ENCODE data around the gene KLC1.
A peak's percentile ranks its signal among the peaks of the same experiment; 100 is the strongest.

The KLC1 gene

DNA sequence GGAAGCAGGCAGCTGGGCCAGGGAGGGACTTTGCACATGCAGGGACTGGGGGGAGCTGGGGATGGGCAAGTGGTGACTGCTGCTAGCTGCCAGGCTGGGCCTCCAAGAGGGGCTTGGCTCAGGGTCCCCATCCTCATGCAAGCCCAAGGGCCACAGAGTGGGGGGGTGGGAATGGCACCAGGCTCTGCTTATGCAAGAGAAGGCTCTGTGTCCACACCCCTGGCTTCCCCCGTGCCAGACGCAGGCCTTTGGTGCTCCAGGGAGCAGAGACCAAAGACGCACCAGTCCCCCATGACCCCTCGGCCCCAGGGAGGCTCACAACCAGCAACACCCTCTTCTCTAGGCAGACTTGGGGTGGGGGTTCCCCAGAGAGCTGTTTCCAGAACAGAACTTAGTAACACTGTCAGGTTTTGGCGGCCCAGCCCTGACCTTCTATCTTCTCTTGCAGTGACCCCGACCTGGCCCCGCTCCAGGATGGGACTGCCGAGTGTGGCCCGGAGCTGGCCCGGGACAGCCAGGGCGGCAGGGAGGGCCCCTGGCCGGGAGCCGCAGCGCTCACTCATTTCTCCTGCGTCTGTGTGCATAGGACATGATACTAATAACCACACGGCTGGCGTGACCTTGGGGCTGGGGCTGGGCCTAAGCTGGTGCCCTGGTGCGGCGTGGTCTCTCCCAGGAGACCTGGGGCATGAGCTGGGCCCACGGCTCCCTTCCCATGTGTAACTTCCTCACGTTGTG lies 71.9 kb downstream of the KLC1 start:
- Mint-ChIP-seq H3K4me3 (no peak overlapping the region), H3K36me3 (ENCODE audit: insufficient read depth) (peaks cover 24% of the 10 kb centered on the region), H3K27me3 (no peaks in the 10 kb centered on the region), H3K27ac (no peak overlapping the region), H3K9me3 (no peaks in the 10 kb centered on the region), H3K4me1 (ENCODE audit: low read depth in 2 of 2) (peaks cover 5 to 12% of the 10 kb centered on the region in 2 donors)
- DNase-seq (no peak), ATAC-seq (replicated peaks) (no peak)

DNA sequence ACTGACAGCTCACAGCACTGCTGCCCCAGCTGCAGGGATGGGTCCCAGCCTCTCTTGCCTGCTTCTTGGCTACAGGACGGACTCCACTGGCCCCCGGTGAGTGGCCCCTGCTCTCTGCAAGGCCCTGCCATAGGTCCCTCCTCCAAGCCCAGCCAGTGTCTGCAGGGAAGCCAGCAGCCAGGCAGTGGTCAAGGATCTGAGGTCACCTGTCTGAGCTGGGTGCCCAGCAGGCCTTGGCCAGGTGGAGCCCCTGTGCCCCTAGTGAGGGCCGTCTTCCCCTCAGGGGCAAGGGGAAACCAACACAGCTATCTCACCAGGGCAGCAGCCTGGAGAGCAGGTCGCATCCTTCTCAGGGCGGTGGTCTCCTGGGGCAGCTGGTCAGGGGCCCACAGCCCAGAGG lies 73.1 kb downstream of the KLC1 start:
- no peaks in the 10 kb centered on the region for H3K27me3 Mint-ChIP-seq
- ATAC-seq (replicated peaks) = no peak
- no peak for DNase-seq
- H3K4me1 Mint-ChIP-seq (ENCODE audit: low read depth in 2 of 2) = peaks cover 5 to 6% of the 10 kb centered on the region in 2 donors
- peak overlapping the region; percentile 66 to 72 for H3K27ac Mint-ChIP-seq
- H3K36me3 Mint-ChIP-seq (ENCODE audit: insufficient read depth) = peaks cover 24% of the 10 kb centered on the region
- no peak overlapping the region for H3K4me3 Mint-ChIP-seq
- no peaks in the 10 kb centered on the region for H3K9me3 Mint-ChIP-seq

DNA sequence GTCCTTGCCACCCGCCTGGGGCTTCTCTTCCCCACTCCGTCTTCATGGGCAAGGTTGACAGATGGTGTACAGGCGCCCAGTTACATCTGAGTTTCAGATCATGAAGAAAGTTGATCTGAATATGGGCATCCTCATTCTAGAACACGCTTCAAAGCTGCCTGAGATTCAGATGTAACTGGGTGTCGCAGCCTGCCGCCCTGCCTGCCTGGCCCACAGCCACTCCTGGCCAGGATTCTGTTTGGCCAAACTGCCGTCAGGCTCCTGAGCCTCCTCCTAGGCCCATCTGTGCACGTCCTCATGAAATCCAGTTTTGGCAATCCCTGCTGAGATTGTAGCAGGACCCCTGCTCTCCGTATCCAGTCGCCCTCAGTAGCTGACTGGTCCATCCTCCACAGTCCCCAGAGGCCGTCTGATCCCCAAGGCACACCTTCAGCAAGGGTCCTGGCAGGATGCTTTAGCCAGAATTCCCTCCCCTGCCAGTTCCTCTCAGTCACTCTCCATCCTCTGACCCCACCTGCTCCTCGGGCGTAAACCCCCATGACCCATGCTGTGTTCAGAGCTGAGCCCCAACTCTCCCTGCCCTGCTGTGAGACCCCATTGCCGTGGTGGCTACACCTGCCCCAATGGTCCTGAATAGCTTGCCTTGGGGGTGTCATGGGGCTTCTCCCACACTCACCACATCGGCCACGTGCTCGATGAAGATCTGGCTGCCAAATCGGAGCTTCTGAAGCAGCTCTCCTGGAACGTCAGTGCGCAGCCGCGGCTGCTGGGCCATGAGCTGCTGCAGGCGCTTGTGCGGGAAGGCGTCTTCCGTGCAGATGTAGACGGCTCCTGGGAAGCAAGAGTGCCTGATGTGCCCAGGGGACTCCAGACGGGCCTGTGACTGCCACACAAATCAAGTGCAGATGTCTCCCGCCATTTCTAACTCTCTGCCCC lies 73.8 kb downstream of the KLC1 start:
- Mint-ChIP-seq H3K36me3 (ENCODE audit: insufficient read depth) (peaks cover 24% of the 10 kb centered on the region), H3K4me1 (ENCODE audit: low read depth in 2 of 2) (peaks cover 5 to 6% of the 10 kb centered on the region in 2 donors), H3K27me3 (no peaks in the 10 kb centered on the region), H3K9me3 (no peaks in the 10 kb centered on the region), H3K4me3 (no peak overlapping the region), H3K27ac (peak overlapping the region; percentile 66 to 71)
- DNase-seq (no peak), ATAC-seq (replicated peaks) (no peak)

DNA sequence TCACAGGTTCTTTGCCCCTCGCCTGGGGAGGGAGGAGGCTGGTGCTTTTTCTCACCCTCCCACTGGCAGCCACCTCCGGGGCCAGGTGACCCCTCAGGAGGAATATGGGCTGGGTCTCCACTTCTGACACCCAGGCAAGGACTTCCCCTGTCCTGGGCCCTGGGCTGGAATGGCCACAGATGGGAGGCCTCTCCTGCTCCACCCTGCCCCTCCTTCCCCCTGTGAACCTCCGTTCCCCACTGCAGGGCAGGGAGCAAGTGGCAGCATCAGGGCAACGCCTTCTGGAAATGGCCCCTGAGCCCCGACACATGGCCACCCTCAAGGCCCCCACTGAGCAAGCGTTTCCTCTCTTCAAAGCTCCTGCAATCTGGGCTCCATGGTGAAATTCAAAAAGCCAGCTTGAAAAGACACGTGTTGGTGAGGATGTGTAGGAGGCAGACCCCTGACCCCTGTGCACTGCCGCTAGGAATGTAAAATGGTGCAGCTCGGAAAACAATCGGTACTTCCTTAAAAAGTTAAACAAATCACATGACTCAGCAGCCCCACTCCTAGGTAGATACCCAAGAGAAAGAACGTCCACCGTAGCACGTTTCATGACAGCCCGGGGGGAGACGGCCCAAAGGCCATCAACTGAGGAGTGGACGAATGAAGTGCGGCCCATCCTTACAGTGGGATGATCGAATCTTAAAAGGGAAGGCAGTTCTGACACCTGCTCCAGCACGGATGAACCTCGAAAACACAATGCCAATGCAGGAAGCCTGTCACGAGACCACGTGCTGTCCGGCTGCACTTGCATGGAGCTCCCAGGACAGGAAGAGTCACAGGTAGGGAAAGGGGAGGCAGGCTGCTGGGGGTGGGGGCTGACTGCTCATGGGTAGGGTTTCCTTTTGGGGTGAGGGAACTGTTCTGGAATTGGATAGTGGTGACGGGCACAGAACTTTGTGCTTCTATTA lies 74.7 kb downstream of the KLC1 start:
- DNase-seq = no peak
- ATAC-seq (replicated peaks) = no peak
- peaks cover 5 to 6% of the 10 kb centered on the region in 2 donors for H3K4me1 Mint-ChIP-seq (ENCODE audit: low read depth in 2 of 2)
- H3K27me3 Mint-ChIP-seq = no peaks in the 10 kb centered on the region
- H3K9me3 Mint-ChIP-seq = no peaks in the 10 kb centered on the region
- peaks cover 24% of the 10 kb centered on the region for H3K36me3 Mint-ChIP-seq (ENCODE audit: insufficient read depth)
- peak overlapping the region in 1 of 2 donors; percentile 49 for H3K27ac Mint-ChIP-seq
- H3K4me3 Mint-ChIP-seq = no peak overlapping the region

DNA sequence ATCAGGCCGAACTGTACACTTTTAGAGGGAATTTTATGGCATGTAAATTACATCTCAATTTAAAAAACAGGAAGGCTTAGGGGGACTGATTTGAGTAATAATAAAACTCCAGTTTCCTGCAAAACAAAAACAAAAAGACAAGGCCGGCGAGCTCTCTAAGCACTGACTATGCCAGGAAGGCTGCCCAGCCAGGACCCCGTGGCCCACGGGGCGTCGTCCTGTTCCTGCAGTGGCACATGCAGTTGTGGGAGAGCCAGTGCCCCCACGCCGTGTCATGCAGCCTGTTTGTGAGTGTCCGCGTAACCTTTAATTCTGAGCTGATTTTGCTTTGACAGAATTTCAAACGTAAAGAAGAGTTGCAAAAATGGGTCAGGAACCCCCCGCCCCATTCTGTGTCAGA lies 75.7 kb downstream of the KLC1 start:
- peaks cover 20% of the 10 kb centered on the region for H3K36me3 Mint-ChIP-seq (ENCODE audit: insufficient read depth)
- ATAC-seq (replicated peaks) (no peak), DNase-seq (no peak)
- no peaks in the 10 kb centered on the region for H3K9me3 Mint-ChIP-seq
- no peak overlapping the region for H3K4me3 Mint-ChIP-seq
- no peaks in the 10 kb centered on the region for H3K27me3 Mint-ChIP-seq
- H3K4me1 Mint-ChIP-seq (ENCODE audit: low read depth in 2 of 2) = peaks cover 5 to 6% of the 10 kb centered on the region in 2 donors
- H3K27ac Mint-ChIP-seq = peak overlapping the region in 1 of 2 donors; percentile 44

DNA sequence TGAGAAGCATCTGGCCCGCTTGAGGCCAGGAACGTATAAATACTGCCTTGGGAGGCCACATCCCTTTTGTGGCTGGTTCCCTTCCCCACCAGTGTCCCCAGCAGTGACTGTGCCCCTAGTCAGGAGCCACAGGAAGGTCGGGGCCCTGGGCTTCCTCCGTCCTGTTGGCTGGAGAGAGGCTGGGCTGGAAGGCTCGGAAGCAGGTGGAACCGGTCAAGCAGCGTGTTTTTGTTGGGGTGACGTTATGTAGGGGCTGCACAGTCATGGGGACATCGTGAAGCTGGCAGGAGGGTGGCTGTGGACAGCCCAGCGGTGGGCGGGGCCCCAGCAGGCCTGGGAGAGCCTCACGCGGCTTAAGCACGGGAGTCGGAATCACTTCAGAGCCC lies 76.1 kb downstream of the KLC1 start:
- DNase-seq = no peak
- Mint-ChIP-seq H3K4me1 (ENCODE audit: low read depth in 2 of 2) (peaks cover 5% of the 10 kb centered on the region in 2 donors), H3K36me3 (ENCODE audit: insufficient read depth) (peaks cover 17% of the 10 kb centered on the region), H3K27me3 (no peaks in the 10 kb centered on the region), H3K9me3 (no peaks in the 10 kb centered on the region), H3K4me3 (no peak overlapping the region), H3K27ac (peak overlapping the region in 1 of 2 donors; percentile 44)
- ATAC-seq (replicated peaks) = no peak

DNA sequence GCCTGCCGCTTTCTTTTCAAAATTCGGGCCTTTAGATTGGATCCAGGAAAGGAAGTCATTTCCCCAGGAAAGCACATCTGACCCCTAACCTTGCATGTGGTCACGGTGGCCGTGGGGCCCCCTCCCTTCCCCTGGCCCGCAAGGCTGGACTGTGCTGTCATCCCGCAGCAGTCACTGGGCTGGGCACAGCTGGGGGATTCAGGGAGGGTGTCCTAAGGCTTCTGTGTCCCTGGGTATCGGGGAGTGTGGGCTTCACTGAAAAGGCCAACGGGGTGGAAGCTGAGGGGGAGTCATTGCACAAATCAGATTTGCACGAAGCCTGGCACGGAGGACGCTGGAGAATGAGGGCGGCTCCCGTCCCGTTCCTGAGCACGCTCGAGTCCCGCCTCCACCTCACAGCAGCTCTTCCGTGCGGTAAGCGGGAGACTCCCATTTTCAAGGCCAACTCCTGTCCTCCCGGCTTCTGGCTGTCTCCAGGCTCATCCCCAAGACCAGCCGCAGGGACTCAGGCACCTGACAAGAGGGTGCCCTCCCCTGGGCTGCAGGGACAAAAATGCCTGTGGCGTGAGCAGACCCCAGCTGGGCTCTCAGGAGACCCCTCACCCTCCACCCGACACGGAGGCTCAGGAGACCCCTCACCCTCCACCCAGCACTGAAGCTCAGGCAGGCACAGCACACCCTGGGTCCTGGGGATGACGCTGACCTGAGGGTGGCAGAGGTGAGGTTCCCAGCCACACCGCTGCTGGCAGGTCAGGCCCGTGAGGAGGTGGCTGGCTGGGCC lies 76.7 kb downstream of the KLC1 start:
- DNase-seq (no peak), ATAC-seq (replicated peaks) (no peak)
- Mint-ChIP-seq H3K36me3 (ENCODE audit: insufficient read depth) (peaks cover 14% of the 10 kb centered on the region), H3K27me3 (no peaks in the 10 kb centered on the region), H3K9me3 (no peaks in the 10 kb centered on the region), H3K4me1 (ENCODE audit: low read depth in 2 of 2) (peaks cover 5% of the 10 kb centered on the region in 2 donors), H3K27ac (peak overlapping the region in 1 of 2 donors; percentile 44), H3K4me3 (no peak overlapping the region)

DNA sequence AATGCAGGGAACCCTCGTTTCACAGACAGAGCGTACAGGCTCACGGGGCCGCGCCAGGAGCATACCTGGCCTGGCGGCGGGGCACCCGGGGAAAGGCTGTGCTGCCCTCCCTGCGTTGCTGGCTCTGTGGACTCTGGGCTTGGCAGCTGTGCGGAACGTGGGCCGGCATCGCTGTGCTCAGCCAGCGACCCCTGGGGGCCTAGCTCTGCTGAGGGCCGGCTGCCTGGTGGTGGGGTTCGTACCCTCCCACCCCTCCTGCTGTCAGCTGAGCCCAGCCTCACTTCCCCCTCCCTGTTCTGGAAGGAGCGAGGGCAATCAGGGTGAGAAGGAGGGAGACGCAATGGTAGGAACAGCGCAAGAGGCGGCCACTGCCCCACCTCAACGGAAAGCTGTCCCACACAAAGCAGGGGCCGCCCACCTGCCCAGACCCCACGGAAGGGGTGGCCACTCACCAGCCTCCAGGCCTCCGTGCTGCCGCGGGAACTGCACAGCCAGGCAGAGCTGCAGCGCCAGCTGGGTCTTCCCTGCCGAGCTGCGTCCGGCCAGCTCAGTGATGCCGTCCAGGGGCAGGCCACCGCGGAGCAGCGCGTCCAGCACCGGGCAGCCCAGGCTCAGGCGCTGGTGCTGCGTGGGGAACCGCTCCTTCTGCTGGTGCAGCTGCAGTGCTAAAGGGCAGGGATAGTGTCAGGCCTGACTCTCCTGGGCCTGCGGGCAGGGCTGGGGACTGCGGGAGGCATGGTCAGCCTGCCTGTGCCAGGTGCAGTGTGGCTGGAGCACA lies 77.7 kb downstream of the KLC1 start:
- Mint-ChIP-seq H3K4me3 (no peak overlapping the region), H3K4me1 (ENCODE audit: low read depth in 2 of 2) (peaks cover 5% of the 10 kb centered on the region in 2 donors), H3K27ac (no peak overlapping the region), H3K36me3 (ENCODE audit: insufficient read depth) (peaks cover 14% of the 10 kb centered on the region), H3K9me3 (no peaks in the 10 kb centered on the region), H3K27me3 (no peaks in the 10 kb centered on the region)
- ATAC-seq (replicated peaks) (no peak), DNase-seq (no peak)

DNA sequence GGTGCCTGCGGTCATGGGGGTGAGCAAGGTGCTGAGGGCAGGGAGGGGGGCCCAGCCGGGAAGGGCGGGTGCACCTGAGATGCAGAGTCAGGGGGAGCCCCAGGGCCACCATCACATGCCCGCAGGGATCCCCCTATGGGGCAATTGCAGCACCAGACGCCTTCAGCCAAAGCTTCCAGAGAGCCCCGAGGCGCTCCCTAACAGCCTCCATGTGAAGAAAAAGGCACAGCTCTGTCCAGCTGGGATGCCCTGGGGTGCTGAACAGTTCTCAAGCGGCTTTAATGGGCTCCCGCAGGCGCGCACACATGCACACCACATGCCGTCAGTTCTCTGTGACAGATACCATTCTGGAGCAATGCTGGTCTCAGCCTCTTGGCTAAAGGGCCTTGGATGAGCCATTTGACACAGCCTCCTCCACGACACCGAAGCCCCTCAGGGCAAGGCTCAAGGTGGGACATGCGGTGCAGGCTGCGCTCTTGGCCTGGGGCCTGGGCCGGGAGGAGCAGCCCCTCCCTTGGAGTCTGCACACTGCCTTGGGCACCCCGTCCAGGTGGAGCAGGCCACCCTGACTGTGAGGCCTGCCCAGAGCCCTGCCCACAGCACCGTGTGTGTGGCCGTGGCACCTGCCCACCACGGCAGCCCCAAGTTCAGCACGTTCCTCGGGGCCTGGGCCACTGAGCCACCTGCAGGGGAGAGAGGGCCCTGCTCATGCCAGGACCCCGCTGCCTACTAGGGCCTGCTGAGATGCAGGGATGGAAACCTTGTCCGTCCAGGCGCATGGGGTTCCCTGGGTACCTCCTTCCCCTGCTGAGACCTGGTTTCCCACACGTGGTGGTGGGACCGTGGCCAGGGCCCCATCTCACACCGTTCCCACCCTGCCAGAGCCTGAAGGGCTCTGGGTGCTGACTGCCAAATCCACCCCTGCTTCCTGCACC lies 78.6 kb downstream of the KLC1 start:
- H3K4me3 Mint-ChIP-seq = no peak overlapping the region
- no peak for DNase-seq
- H3K27me3 Mint-ChIP-seq = no peaks in the 10 kb centered on the region
- no peak overlapping the region for H3K27ac Mint-ChIP-seq
- ATAC-seq (replicated peaks) = no peak
- H3K4me1 Mint-ChIP-seq (ENCODE audit: low read depth in 2 of 2) = peaks cover 5% of the 10 kb centered on the region in 2 donors
- H3K9me3 Mint-ChIP-seq = no peaks in the 10 kb centered on the region
- peaks cover 11% of the 10 kb centered on the region for H3K36me3 Mint-ChIP-seq (ENCODE audit: insufficient read depth)

DNA sequence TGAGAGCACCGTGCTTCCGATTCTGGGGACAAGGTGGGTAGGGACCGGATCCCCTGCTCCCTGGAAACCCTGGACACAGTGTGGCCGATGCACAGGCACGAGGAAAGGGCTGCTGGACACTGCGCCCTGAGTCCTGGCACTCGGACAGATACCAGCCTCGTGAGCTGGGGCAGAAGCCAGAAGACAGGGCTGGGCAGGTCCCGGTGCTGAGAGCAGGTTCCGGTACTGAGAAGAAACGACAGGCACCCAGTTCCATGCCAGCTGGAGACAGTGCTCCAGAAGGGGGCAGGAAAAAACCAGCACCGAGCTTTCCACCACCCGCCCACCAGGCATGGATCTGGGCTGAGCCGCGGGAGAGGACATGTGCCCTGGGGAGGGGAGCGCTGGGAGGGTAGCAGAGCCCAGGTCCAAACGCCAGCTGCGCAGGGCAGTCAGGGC lies 79.8 kb downstream of the KLC1 start:
- Mint-ChIP-seq H3K9me3 (no peaks in the 10 kb centered on the region), H3K36me3 (ENCODE audit: insufficient read depth) (peaks cover 7% of the 10 kb centered on the region), H3K27me3 (no peaks in the 10 kb centered on the region), H3K4me1 (ENCODE audit: low read depth in 2 of 2) (peaks cover 3 to 8% of the 10 kb centered on the region in 2 donors), H3K27ac (no peak overlapping the region), H3K4me3 (no peak overlapping the region)
- DNase-seq (no peak), ATAC-seq (replicated peaks) (no peak)

DNA sequence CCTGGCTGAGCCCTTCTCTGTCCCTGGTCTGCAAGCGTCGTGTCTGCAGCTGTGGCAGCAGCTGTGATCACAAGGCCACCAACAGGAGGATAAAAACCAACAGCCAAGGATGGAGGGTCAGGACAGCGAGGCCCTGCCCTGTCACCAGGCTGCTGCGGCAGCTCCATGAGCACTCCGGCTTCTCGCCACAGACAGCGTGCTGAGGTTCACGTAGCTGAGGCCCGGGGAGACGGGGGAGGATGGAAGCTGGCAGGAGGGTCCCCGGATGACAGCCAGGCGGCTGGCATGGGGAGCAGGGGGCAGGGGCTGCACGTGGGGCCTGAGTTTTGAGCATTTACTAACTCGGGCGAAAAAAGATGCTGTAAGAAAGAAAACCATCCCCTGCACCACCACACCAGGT lies 80.8 kb downstream of the KLC1 start:
- Mint-ChIP-seq H3K4me1 (ENCODE audit: low read depth in 2 of 2) (peaks cover 9 to 10% of the 10 kb centered on the region in 2 donors), H3K27ac (no peak overlapping the region), H3K27me3 (no peaks in the 10 kb centered on the region), H3K9me3 (no peaks in the 10 kb centered on the region), H3K36me3 (ENCODE audit: insufficient read depth) (peaks cover under 1% of the 10 kb centered on the region), H3K4me3 (peak overlapping the region in 1 of 2 donors; percentile 22)
- DNase-seq (no peak), ATAC-seq (replicated peaks) (no peak)
